ENCODE measurements around the gene ABHD17A. TPM values are rescaled to one million over a fixed set of nuclear protein-coding genes. Genes with fewer than 3 reads are reported as not detected.
"Not testable (repeated sequence)": the region's sequence is repeated elsewhere in the genome, so short reads cannot be mapped to it uniquely, and the experiment has no call there.

The ABHD17A gene
- total RNA-seq (2013), result 75.1 TPM
- polyA plus RNA-seq (10 to 100 TPM; 69.8 to 96.1 (median 79.0) TPM), polyA minus RNA-seq (72.5 and 103 TPM in 2 replicates), total RNA-seq (7.2 to 67.1 (median 37.5) reads per million in 11 experiments)

DNA sequence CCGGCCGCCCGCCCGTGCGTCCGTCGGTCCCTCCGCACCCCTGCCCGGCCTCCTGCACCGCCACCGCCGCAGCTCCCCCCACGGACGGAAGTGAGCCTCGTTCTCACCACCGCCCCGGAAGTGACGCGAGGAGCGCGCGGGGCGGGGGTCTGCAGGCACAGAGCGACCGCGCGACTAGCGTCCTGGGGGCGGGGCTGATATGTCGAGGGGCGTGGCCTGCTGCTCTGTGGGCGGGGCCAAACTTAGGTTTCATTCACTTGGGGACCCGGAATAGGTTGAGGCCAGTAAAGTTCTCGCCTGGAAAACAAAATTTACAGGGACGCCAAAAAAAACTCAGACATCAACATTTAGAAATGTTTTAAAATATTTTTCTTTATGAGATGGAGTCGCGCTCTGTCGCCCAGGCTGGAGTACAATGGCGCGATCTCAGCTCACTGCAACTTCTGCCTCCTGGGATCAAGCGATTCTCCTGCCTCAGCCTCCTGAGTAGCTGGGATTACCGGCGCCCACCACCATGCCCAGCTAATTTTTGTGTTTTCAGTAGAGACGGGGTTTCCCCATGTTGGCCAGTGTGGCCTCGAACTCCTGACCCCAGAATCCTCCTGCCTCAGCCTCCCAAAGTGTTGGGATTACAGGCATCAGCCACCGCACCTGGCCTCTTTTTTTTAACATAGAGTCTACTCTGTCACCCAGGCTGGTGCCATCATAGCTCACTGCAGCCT, at the start of gene ABHD17A:
TSS of gene ABHD17A (minus strand) at position 99 of the 722 bp plus-strand sequence. CDS start 3,930 bp downstream, outside the sequence.
- intact Hi-C loops (cut with micrococcal nuclease), result not testable (repeated sequence)

GRCh38 chr19:1933942-1934341, 48.6 kb upstream of the ABHD17A start:
- no peak overlapping the region for H3K4me2 ChIP-seq (replicated peaks; ENCODE audit: extremely low read depth, low read length, poor library complexity, severe bottlenecking)
- no peak for TF ChIP-seq CTCF (IDR thresholded peaks at IDR 0.05)
- H3K27ac ChIP-seq (ENCODE audit: low read depth in 1 of 2, low read length in 2 of 2), result no peak overlapping the region
- no peak overlapping the region for H3K4me3 Mint-ChIP-seq
- H3K4me1 ChIP-seq (ENCODE audit: control insufficient read depth in 1 of 2, insufficient read depth in 2 of 2, low read length in 2 of 2), result peaks cover 13 to 26% of the 10 kb centered on the region in 2 donors
- peaks cover 10 to 20% (median 14%) of the 10 kb centered on the region in 3 donors for H3K27me3 Mint-ChIP-seq (ENCODE audit: low read depth in 3 of 3)
- peaks cover 0 to 4% of the 10 kb centered on the region in 2 donors for H3K27me3 ChIP-seq (ENCODE audit: control insufficient read depth in 2 of 2, insufficient read depth in 2 of 2, low read length in 2 of 2)
- WGBS (ENCODE audit: insufficient coverage), result 97% methylated on average over 7 of the region's 8 CpGs
- H3K79me2 ChIP-seq (ENCODE audit: insufficient read depth, low read length), result no peaks in the 10 kb centered on the region
- peaks cover 30% of the 10 kb centered on the region for H3K4me1 Mint-ChIP-seq
- peaks cover 0 to 24% of the 10 kb centered on the region in 2 donors for H3K9me3 ChIP-seq (replicated peaks in 1 of 2; ENCODE audit: control insufficient read depth in 1 of 2, insufficient read depth in 1 of 2, low read length in 2 of 2)
- H4K20me1 ChIP-seq (ENCODE audit: insufficient read depth, low read length), result no peaks in the 10 kb centered on the region
- H3K9me3 Mint-ChIP-seq, result peaks cover 9 to 19% (median 16%) of the 10 kb centered on the region in 7 donors
- DNase-seq, result no peak
- no peak overlapping the region for H3K4me3 ChIP-seq (replicated peaks in 1 of 3; ENCODE audit: low read depth in 2 of 3, low read length in 3 of 3)
- H3K36me3 Mint-ChIP-seq, result no peaks in the 10 kb centered on the region
- intact Hi-C loops (cut with micrococcal nuclease), result no loop called here
- H3K27ac Mint-ChIP-seq, result no peak overlapping the region
- no peak overlapping the region for H3K9ac ChIP-seq (ENCODE audit: insufficient read depth, low read length, poor library complexity, severe bottlenecking)
- H3K36me3 ChIP-seq (replicated peaks in 1 of 2; ENCODE audit: control insufficient read depth in 1 of 2, insufficient read depth in 2 of 2, low read length in 2 of 2), result no peaks in the 10 kb centered on the region
- no peak overlapping the region for H2AFZ ChIP-seq (ENCODE audit: insufficient read depth, low read depth, low read length, poor library complexity, severe bottlenecking)

More for the DNA sequence above, at the start of gene ABHD17A:
- peak within 1 kb of the TSS; percentile 58 to 85 for H3K27ac ChIP-seq (ENCODE audit: low read depth in 1 of 2, low read length in 2 of 2)
- peaks cover 29% of the 10 kb centered on the region for H3K4me1 Mint-ChIP-seq
- not testable (repeated sequence) for H3K9me3 Mint-ChIP-seq; H3K27me3 ChIP-seq (ENCODE audit: control insufficient read depth in 2 of 2, insufficient read depth in 2 of 2, low read length in 2 of 2); H2AFZ ChIP-seq (ENCODE audit: insufficient read depth, low read depth, low read length, poor library complexity, severe bottlenecking); H3K9me3 ChIP-seq (replicated peaks in 1 of 2; ENCODE audit: control insufficient read depth in 1 of 2, insufficient read depth in 1 of 2, low read length in 2 of 2); H3K27me3 Mint-ChIP-seq (ENCODE audit: low read depth in 3 of 3)
- H3K36me3 ChIP-seq (replicated peaks in 1 of 2; ENCODE audit: control insufficient read depth in 1 of 2, insufficient read depth in 2 of 2, low read length in 2 of 2), result peaks cover 4 to 10% of the 10 kb centered on the region in 2 donors
- H4K20me1 ChIP-seq (ENCODE audit: insufficient read depth, low read length), result peaks cover 35% of the 10 kb centered on the region
- WGBS (ENCODE audit: insufficient coverage), result 25% methylated on average over 36 of the region's 46 CpGs
- peak within 1 kb of the TSS; percentile 81 for H3K9ac ChIP-seq (ENCODE audit: insufficient read depth, low read length, poor library complexity, severe bottlenecking)
- H3K36me3 Mint-ChIP-seq, result peaks cover 10 to 14% of the 10 kb centered on the region in 2 donors
- peaks cover 30 to 34% of the 10 kb centered on the region in 2 donors for H3K4me1 ChIP-seq (ENCODE audit: control insufficient read depth in 1 of 2, insufficient read depth in 2 of 2, low read length in 2 of 2)
- peak; percentile 93 to 95 (median 95) for DNase-seq
- peak within 1 kb of the TSS; percentile 89 for H3K4me2 ChIP-seq (replicated peaks; ENCODE audit: extremely low read depth, low read length, poor library complexity, severe bottlenecking)
- H3K79me2 ChIP-seq (ENCODE audit: insufficient read depth, low read length), result peaks cover 40% of the 10 kb centered on the region
- H3K4me3 ChIP-seq (replicated peaks in 1 of 3; ENCODE audit: low read depth in 2 of 3, low read length in 3 of 3), result peak within 1 kb of the TSS; percentile 79 to 89 (median 85)
- peak within 1 kb of the TSS; percentile 100 for H3K4me3 Mint-ChIP-seq
- peak within 1 kb of the TSS; percentile 86 to 97 (median 91) for H3K27ac Mint-ChIP-seq

Data from CD14-positive monocyte (primary cell).